ENCODE data around the gene FILIP1L. TPM values are rescaled to one million over a fixed set of nuclear protein-coding genes. Genes with fewer than 3 reads are reported as not detected.

FILIP1L gene
- polyA plus RNA-seq, 1 of the 3 experiments (the other 2 are of a cell fraction) = 26.8 TPM

DNA sequence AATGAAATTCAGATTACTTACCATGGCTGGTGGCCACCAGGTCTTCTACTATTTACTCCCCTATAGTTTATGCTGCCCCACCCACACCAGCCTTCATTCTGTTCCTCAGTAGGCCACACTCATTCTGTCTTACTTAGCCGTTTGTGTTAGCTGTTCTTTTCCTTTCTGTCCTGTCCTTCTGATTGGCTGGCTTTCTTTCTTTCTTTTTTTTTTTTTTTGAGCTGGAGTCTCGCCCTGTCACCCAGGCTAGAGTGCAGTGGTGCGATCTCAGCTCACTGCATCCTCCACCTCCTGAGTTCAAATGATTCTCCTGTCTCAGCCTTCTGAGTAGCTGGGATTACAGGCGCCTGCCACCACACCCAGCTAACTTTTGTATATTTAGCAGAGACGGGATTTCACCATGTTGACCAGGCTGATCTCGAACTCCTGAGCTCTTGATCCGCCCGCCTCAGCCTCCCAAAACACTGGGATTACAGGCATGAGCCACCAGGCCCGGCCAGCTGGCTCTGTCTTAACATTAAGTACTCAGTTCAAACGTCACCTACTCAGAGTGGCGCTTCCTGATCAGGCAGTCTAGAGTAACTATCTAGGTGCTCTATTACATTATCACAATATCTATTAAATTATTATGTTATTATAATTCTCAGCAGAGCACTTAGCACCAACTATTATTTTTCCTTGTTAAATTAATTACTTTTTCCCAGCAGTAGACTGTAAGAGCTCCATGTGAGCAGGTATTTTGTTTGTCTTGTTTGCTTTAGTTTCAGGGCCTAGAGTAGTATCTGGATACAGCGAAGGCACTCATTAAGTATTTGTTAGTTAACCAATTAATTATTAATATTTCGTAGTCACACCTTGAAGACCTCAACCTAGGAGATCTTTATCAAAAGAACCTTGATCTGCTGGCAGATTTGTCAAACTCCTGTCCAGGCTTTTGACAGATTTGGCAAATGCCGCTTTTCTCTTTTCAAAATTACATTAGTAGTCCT lies 290.3 kb downstream of the FILIP1L start:
- Histone ChIP-seq H3K4me1 (ENCODE audit: control insufficient read depth in 1 of 2, insufficient read depth in 2 of 2, low read depth in 1 of 2, low read length in 1 of 2) (peaks cover 0 to 9% of the 10 kb centered on the region in 2 experiments), H4K20me1 (ENCODE audit: insufficient read depth) (no peaks in the 10 kb centered on the region), H2AFZ (ENCODE audit: low read depth) (no peak overlapping the region), H3K9me3 (no peaks in the 10 kb centered on the region), H3K9ac (peak overlapping the region; percentile 4; the same call in 1 of the 2 replicates), H3K4me2 (no peak overlapping the region), H3K9me2 (no peaks in the 10 kb centered on the region), H3K27me3 (ENCODE audit: insufficient read depth) (no peaks in the 10 kb centered on the region), H3F3A (replicated peaks; ENCODE audit: insufficient read depth) (peaks cover 31% of the 10 kb centered on the region), H3K36me3 (replicated peaks in 1 of 2; ENCODE audit: control insufficient read depth in 1 of 2, insufficient read depth in 2 of 2, low read length in 1 of 2) (no peaks in the 10 kb centered on the region), H3K79me2 (ENCODE audit: insufficient read depth) (peaks cover 58% of the 10 kb centered on the region), H3K4me3 (ENCODE audit: low read depth in 2 of 2, low read length in 1 of 2) (no peak overlapping the region), H3K27ac (ENCODE audit: low read depth in 2 of 2, low read length in 1 of 2) (peak overlapping the region in 1 of 2 experiments; percentile 63; a peak in 1 of 4 replicates)
- WGBS (ENCODE audit: low lambda C conversion rate) = 85% methylated on average over 13 of the region's 14 CpGs
- no peak for DNase-seq
- TF ChIP-seq RAD21 (IDR thresholded peaks at IDR 0.05; ENCODE audit: low read length) (no peak), SIN3A (IDR thresholded peaks at IDR 0.05; ENCODE audit: borderline replicate concordance, low read depth, low read length) (no peak), GABPA (IDR thresholded peaks at IDR 0.05; ENCODE audit: low read depth) (no peak), EZH2phosphoT487 (IDR thresholded peaks at IDR 0.05; ENCODE audit: borderline replicate concordance, low read depth) (no peak), POLR2AphosphoS5 (IDR thresholded peaks at IDR 0.05; ENCODE audit: low read depth, low read length) (no peak), TEAD4 (IDR thresholded peaks at IDR 0.05; ENCODE audit: borderline replicate concordance, insufficient read depth) (no peak), MEF2A (IDR thresholded peaks at IDR 0.05; ENCODE audit: borderline replicate concordance, low read depth) (no peak), SMC3 (IDR thresholded peaks at IDR 0.05; ENCODE audit: low read depth, low read length) (no peak), TCF12 (IDR thresholded peaks at IDR 0.05) (no peak), CHD2 (IDR thresholded peaks at IDR 0.05; ENCODE audit: low read length, partially characterized antibody) (no peak)
- TF ChIP-seq, protein P1, sequence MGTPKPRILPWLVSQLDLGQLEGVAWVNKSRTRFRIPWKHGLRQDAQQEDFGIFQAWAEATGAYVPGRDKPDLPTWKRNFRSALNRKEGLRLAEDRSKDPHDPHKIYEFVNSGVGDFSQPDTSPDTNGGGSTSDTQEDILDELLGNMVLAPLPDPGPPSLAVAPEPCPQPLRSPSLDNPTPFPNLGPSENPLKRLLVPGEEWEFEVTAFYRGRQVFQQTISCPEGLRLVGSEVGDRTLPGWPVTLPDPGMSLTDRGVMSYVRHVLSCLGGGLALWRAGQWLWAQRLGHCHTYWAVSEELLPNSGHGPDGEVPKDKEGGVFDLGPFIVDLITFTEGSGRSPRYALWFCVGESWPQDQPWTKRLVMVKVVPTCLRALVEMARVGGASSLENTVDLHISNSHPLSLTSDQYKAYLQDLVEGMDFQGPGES (IDR thresholded peaks at IDR 0.05; ENCODE audit: low read depth, low read length) = no peak
- ChIA-PET CTCF (interaction anchor here (1.1 to 4.1 kb wide), 4 partner anchors 8 to 430 kb away, joined by 3 to 38 read pairs (median 16); no protein-coding TSS in a partner anchor), POLR2A (no interaction called here)

DNA sequence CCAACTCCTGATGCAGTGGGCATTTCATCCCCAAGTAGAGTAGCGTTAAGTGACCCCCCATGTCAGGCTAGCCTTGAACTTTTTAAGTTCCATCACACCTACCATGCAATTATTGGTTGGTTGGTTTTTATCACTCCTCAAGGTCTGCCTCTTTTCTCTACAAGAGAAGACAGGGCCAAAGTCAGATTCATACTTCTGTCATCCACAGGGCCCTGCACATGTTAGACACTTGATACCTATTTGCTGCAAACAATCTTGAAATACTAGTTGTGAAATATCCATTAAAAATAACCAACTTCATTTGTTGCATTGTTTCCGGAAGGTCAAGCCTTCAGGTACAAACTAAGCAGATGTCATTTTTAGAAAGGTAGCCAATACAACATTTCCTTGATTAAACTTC lies 295.5 kb downstream of the FILIP1L start:
- H3K4me2 ChIP-seq = peak overlapping the region; percentile 86

More for the DNA sequence above, 295.5 kb downstream of the FILIP1L start:
- Histone ChIP-seq H4K20me1 (ENCODE audit: insufficient read depth) (no peaks in the 10 kb centered on the region), H3K36me3 (replicated peaks in 1 of 2; ENCODE audit: control insufficient read depth in 1 of 2, insufficient read depth in 2 of 2, low read length in 1 of 2) (no peaks in the 10 kb centered on the region), H2AFZ (ENCODE audit: low read depth) (no peak overlapping the region), H3F3A (replicated peaks; ENCODE audit: insufficient read depth) (peaks cover 11% of the 10 kb centered on the region), H3K4me1 (ENCODE audit: control insufficient read depth in 1 of 2, insufficient read depth in 2 of 2, low read depth in 1 of 2, low read length in 1 of 2) (peaks cover 7 to 11% of the 10 kb centered on the region in 2 experiments; a peak in 3 of 4 replicates), H3K79me2 (ENCODE audit: insufficient read depth) (peaks cover 32% of the 10 kb centered on the region), H3K9me2 (no peaks in the 10 kb centered on the region), H3K9me3 (no peaks in the 10 kb centered on the region), H3K27me3 (ENCODE audit: insufficient read depth) (no peaks in the 10 kb centered on the region), H3K9ac (0 out of 2 replicates have a peak overlapping the region, but pooled peaks have one; percentile 84), H3K4me3 (ENCODE audit: low read depth in 2 of 2, low read length in 1 of 2) (peak overlapping the region in 1 of 2 experiments; percentile 91; a peak in 2 of 4 replicates), H3K27ac (ENCODE audit: low read depth in 2 of 2, low read length in 1 of 2) (no peak overlapping the region)
- 97% methylated on average over 2 of the region's 2 CpGs for WGBS (ENCODE audit: low lambda C conversion rate)
- ChIA-PET POLR2A (no interaction called here), CTCF (interaction anchor here (0.6 to 1.0 kb wide), 2 partner anchors 13 to 441 kb away, joined by 3 to 4 read pairs; partner anchors contain the start of gene TBC1D23)
- no peak for DNase-seq
- TF ChIP-seq SMC3 (IDR thresholded peaks at IDR 0.05; ENCODE audit: low read depth, low read length) (no peak), MAX (IDR thresholded peaks at IDR 0.05; ENCODE audit: low read depth) (no peak), CTCF (IDR thresholded peaks at IDR 0.05) (no peak), SIN3A (IDR thresholded peaks at IDR 0.05; ENCODE audit: borderline replicate concordance, low read depth, low read length) (no peak), CHD2 (IDR thresholded peaks at IDR 0.05; ENCODE audit: low read length, partially characterized antibody) (no peak), NRF1 (IDR thresholded peaks at IDR 0.05; ENCODE audit: low read depth, low read length) (no peak), ELF1 (IDR thresholded peaks at IDR 0.05) (no peak)

Measured in SK-N-SH (cell line).